HG03565 (cell line): ENCODE data around the gene EDEM3.
"Not testable (repeated sequence)": the region's sequence is repeated elsewhere in the genome, so short reads cannot be mapped to it uniquely, and the experiment has no call there.

Experiments used
- ATAC-seq: cut with Tn5 transposase; IDR thresholded peaks from one replicate; pipeline ENCODE4 v1.9.1; 2021; ENCODE audit warnings: mild to moderate bottlenecking, moderate library complexity; ENCODE audit not compliant: unreplicated experiment

The EDEM3 gene, protein sequence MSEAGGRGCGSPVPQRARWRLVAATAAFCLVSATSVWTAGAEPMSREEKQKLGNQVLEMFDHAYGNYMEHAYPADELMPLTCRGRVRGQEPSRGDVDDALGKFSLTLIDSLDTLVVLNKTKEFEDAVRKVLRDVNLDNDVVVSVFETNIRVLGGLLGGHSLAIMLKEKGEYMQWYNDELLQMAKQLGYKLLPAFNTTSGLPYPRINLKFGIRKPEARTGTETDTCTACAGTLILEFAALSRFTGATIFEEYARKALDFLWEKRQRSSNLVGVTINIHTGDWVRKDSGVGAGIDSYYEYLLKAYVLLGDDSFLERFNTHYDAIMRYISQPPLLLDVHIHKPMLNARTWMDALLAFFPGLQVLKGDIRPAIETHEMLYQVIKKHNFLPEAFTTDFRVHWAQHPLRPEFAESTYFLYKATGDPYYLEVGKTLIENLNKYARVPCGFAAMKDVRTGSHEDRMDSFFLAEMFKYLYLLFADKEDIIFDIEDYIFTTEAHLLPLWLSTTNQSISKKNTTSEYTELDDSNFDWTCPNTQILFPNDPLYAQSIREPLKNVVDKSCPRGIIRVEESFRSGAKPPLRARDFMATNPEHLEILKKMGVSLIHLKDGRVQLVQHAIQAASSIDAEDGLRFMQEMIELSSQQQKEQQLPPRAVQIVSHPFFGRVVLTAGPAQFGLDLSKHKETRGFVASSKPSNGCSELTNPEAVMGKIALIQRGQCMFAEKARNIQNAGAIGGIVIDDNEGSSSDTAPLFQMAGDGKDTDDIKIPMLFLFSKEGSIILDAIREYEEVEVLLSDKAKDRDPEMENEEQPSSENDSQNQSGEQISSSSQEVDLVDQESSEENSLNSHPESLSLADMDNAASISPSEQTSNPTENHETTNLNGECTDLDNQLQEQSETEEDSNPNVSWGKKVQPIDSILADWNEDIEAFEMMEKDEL

DNA sequence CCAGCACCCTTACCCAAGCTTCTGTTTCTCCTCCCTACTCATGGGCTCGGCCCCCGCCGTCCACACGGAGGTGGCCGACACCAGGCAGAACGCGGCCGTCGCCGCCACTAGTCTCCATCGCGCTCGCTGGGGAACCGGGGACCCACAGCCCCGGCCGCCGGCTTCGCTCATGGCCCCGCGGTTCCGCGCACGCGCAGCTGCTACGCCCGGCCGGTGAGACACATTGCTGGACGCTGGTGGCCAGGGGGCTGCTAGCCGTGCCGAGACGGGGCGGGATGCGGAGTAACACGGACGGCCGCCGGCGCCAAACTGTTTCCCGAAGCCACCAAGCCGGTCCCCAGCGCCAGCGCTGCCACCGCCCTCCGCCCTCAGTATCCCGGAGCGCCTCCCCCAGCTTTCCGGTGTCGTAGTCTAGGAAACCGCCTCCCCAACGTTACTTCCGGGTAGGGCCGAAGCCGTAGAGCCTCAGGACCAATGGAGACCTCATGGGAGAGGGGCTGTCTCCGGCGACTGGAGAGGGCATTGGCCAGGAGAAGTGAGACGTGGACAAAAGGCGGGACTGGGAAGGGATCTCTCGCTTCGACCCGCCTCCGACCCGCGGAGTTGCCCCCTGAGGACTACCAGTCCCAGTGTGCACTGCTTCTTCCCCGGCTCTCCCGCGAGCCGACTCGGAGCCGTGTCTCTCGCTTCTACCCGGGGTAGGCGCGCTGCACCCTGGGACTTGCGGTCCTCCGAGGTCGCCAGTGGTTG lies at the start of gene EDEM3:
Gene EDEM3 (minus strand): TSS at position 383 of the 750 bp plus-strand sequence. CDS start 212 bp downstream, at position 171.
- ATAC-seq: peak; percentile 92

DNA sequence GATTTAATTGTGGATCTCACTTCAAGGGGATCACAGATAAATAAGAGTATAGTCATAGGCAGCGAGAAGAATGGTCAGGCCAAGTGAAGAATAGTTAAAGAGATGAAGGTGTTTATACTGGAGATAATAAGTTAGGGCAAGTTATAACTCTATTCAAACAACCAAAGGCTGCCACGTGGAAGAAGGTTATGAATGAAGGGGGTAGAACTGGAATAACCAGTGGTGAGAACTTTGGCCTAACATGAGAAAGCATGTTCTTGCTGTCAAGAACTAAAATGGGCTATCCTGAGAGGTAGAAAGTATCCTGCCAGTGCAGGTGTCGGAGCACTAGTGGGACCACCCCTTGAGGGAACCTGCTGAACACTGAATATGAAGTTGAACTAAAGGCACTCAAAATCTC lies 49.6 kb upstream of the EDEM3 start:
- ATAC-seq: no peak

DNA sequence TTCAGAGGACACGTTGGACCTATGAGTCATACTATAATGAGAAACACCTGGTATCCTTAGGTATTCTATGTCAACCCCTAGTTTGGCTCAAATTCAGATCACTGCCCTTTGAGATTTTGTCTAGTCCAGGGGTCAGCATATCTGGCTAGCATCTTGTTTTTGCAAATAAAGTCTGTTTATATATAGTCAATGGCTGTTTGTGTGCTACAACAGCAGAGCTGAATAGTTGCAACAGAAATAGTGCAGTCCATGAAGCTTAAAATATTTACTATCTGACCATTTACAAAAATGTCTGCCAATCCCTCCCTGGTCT lies 48.5 kb upstream of the EDEM3 start:
- no peak for ATAC-seq

GRCh38 chr1:184802354-184803179 lies 47.9 kb upstream of the EDEM3 start:
- ATAC-seq: no peak

GRCh38 chr1:184801503-184801902 lies 46.8 kb upstream of the EDEM3 start:
- no peak for ATAC-seq

- ATAC-seq: no peak
Measured at GRCh38 chr1:184800876-184801275, 46.2 kb upstream of the EDEM3 start.

DNA sequence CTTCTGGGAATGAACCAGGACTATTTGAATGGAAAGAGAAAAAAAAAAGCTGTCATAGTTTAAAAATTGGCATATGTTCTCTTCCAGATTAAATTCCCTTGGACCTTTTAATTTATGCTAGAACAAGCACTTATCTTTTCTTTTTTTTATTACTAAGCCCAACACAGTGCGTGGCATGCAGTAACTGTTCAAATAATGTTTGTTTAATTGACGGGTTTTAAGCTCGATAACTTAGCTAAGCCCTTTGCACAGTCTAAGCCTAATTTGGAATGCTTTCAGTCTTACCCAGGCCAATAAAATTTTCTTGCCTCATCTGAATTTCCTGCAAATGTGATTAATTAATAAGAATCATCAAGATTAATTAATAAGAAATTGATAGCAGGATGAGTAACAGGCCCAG lies 39.3 kb upstream of the EDEM3 start:
- no peak for ATAC-seq

DNA sequence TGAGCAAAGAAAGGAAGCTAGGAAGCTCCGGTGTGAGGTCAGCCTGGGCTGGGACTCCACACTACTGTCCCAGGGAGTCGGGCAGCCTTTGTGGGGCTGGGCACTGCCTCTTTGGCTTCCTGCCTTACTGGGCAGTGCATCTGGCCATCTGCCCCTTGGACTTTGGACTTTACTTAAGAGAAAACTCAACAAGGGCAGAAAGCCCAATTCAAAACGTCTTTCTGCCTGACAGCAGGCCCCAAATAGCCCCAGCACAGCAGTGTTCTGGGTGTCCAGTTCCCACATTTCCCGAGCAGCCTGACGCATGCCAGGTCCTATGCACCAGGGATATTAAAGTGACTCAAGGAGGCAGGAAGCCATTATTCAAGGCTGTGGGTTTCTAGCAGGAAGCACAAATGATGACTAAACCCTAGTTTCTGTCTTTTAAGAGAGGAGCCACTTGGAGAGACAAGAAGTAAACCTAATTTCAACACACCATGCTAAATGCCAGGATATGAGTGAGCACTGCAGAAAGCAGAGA lies 37.9 kb upstream of the EDEM3 start:
- ATAC-seq: no peak

- no peak for ATAC-seq
Measured at GRCh38 chr1:184791550-184791900, 36.9 kb upstream of the EDEM3 start.

DNA sequence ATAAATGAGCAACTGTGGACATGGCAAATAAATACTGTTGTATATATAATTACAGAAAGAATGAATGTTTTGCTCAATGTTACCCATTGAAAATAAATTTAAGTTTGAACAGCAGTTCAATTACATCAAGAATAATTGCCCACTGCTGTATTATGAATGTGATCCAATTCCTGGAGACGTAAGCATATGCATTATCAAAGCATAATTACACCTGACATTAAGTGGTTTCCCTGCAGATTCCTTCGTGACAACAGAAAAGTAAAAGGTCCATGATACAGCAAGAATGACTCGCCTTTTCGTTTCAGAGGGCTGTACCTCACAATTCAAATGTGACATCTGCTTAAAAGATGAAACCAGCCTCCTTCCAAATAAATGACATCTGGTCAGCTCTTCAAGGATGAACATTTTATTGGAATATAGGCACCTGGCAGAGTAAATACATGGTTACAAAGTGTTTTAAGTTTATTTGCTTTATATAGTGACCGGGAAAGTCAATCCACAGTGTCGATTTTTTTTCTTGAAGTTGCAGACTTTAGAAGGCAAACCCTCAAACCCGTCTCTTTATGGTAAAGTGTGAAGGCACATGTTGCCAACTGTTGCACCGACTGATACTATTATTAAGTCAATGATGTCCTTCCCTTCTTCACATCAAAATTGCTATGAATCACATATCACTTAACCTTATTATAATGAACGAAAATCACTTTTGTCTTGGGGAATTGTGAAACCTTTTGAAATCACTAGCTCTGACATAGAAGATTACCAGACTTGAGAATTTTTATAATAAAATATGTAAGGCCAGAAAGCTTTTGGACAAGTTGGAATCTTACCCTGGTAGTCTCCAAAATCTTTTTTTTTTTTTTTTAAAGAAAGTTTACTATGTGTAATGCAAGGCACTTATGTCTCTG lies 36.2 kb upstream of the EDEM3 start:
- ATAC-seq: no peak

DNA sequence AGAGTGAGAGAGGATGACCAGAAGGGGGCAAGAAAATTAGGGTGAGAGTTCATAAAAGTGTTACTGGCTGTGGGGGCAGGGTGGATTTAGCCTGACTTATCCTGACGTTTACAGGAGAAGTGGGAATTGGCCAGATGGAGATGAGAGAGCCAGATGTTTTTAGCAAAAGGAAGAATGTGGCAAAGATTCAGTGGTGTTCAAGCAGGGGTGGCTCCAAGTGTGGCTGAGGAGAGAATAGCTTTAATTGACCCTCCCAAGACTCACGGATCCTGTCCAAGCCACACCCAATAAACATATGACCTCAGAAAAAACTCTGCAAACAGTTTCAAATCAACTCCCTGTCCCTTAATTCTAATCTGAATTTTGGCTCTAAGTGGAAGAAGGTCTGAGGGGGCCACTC lies 35.2 kb upstream of the EDEM3 start:
- no peak for ATAC-seq

- ATAC-seq: no peak
Measured at GRCh38 chr1:184788970-184789369, 34.3 kb upstream of the EDEM3 start.

- no peak for ATAC-seq
Measured at GRCh38 chr1:184785529-184785928, 30.9 kb upstream of the EDEM3 start.

GRCh38 chr1:184783723-184784122 lies 29.1 kb upstream of the EDEM3 start:
- not testable (repeated sequence) for ATAC-seq

- ATAC-seq: no peak
Measured at GRCh38 chr1:184781941-184782340, 27.3 kb upstream of the EDEM3 start.

DNA sequence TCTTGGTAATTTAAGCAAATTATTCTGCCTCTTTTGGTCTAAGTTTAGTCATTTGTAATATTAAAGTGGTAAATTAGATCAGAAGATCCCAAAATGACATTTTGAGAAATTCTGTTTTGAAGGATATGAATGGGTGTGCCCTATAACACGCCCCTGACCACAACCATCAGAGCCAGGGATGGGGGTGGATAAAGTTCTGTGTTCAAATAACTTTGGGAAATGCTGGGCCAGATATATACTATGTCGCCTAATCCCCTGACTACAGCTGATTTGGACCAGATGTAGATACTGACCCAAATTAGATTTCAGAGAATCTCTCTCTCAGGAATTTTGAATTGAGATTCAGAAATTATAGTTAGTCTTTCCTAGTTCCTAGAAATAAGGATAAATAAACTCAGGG lies 21.2 kb upstream of the EDEM3 start:
- no peak for ATAC-seq

DNA sequence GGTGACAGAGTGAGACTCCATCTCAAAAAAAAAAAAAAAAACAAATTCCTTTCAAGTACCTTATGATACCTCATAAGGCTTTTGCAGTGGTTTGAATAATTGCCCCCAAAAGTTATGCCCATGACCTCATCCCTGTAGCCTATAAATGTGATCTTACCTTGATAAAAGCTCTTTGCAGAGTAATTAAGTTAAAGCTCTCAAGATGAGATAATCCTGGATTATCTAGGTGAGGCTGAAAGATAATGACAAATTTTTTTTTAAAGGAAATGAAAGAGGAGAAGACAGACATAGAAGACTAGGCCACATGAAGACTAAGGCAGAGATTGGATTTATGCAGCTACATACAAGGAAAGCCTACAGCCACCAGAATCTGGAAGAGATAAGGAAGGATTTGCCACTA lies 20.7 kb upstream of the EDEM3 start:
- no peak for ATAC-seq

GRCh38 chr1:184773762-184774320 lies 19.2 kb upstream of the EDEM3 start:
- no peak for ATAC-seq

DNA sequence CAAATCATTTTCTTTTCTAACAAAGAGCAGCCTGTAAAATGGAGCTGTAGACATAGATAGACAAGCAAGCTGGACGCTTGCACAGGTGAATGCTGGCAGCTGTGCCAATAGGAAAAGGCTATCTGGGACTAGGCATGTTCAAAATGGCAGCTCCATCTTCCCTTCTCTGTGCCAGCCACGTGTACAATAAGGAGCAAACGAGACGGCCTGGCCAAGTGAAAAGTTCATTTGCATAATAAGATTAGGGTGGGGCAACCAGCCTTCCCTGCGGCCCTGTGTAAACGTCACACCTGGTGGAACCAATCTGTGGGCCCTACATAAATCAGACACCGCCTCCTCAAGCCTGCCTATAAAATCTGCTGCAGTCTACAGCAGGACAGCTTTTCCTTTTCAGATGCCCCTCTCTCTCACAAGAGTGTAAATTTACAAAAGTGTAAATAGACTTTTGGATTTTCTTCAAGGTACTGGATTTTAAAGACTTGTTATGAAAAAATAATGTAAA lies 16.6 kb upstream of the EDEM3 start:
- ATAC-seq: no peak
